Progenitor cell of endocrine pancreas (in vitro differentiated cells): ENCODE data around the gene GBP3. TPM values are rescaled to one million over a fixed set of nuclear protein-coding genes. Genes with fewer than 3 reads are reported as not detected.
"Not testable (repeated sequence)": the region's sequence is repeated elsewhere in the genome, so short reads cannot be mapped to it uniquely, and the experiment has no call there.

ENCODE experiments used
- DNase-seq: peaks from one replicate; pipeline ENCODE4 v3.0.0; 2021; ENCODE audit warnings: low spot score; ENCODE audit not compliant: unreplicated experiment
- H3K27ac Mint-ChIP-seq: 2 replicates; pipeline ENCODE4 v1.8.0; 2021; ENCODE audit warnings: mild to moderate bottlenecking, moderate library complexity, mixed read lengths
- H3K27me3 Mint-ChIP-seq: 2 replicates; pipeline ENCODE4 v1.8.0; 2021; ENCODE audit warnings: mixed read lengths
- H3K36me3 Mint-ChIP-seq: 2 replicates; pipeline ENCODE4 v1.8.0; 2022; ENCODE audit warnings: mixed read lengths; ENCODE audit not compliant: insufficient read depth
- H3K4me1 Mint-ChIP-seq: 2 replicates; pipeline ENCODE4 v1.8.0; 2021; ENCODE audit warnings: low read depth, mixed read lengths
- H3K4me3 Mint-ChIP-seq: 2 replicates; pipeline ENCODE4 v1.8.0; 2021; ENCODE audit warnings: low read depth, mild to moderate bottlenecking, moderate library complexity, mixed read lengths
- H3K9me3 Mint-ChIP-seq: 2 replicates; pipeline ENCODE4 v1.8.0; 2021; ENCODE audit warnings: low read depth, mixed read lengths
- total RNA-seq: library from RNA; stranded (reverse); gene quantifications from 2 replicates; pipeline ENCODE4 v1.2.1, GENCODE V29; 2021
- TF ChIP-seq, protein P1 (sequence below): fragments of 200-600 bp; sonication (generic); IDR thresholded peaks from one replicate; pipeline ENCODE4 v1.5.0; 2021; ENCODE audit warnings: antibody characterized with exemption, mild to moderate bottlenecking; ENCODE audit not compliant: unreplicated experiment

The GBP3 gene
- total RNA-seq, 1 donor from 2014 or later, result not detected

DNA sequence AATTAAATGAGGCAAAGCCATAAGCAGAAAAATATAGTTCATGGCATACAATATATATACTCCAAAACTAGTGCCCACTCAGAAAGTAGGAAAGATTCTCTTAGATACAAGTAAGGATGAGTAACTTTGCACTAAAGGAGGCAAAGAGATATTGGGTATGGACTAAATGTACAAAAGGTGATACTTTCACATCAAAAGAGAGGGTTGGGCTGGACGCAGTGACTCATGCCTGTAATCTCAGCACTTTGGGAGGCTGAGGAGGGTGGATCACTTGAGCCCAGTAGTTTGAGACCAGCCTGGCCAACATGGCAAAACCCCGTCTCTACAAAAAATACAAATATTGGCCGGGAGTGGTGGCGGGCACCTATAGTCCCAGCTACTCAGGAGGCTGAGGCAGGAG is 37.0 kb downstream of the GBP3 start:
- no peak for DNase-seq
- Mint-ChIP-seq H3K27ac (no peak overlapping the region), H3K4me1 (peaks cover 11% of the 10 kb centered on the region), H3K27me3 (no peaks in the 10 kb centered on the region), H3K36me3 (peaks cover 37% of the 10 kb centered on the region), H3K4me3 (no peak overlapping the region), H3K9me3 (peaks cover 7% of the 10 kb centered on the region)
- TF ChIP-seq, protein P1, sequence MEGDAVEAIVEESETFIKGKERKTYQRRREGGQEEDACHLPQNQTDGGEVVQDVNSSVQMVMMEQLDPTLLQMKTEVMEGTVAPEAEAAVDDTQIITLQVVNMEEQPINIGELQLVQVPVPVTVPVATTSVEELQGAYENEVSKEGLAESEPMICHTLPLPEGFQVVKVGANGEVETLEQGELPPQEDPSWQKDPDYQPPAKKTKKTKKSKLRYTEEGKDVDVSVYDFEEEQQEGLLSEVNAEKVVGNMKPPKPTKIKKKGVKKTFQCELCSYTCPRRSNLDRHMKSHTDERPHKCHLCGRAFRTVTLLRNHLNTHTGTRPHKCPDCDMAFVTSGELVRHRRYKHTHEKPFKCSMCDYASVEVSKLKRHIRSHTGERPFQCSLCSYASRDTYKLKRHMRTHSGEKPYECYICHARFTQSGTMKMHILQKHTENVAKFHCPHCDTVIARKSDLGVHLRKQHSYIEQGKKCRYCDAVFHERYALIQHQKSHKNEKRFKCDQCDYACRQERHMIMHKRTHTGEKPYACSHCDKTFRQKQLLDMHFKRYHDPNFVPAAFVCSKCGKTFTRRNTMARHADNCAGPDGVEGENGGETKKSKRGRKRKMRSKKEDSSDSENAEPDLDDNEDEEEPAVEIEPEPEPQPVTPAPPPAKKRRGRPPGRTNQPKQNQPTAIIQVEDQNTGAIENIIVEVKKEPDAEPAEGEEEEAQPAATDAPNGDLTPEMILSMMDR, result no peak

DNA sequence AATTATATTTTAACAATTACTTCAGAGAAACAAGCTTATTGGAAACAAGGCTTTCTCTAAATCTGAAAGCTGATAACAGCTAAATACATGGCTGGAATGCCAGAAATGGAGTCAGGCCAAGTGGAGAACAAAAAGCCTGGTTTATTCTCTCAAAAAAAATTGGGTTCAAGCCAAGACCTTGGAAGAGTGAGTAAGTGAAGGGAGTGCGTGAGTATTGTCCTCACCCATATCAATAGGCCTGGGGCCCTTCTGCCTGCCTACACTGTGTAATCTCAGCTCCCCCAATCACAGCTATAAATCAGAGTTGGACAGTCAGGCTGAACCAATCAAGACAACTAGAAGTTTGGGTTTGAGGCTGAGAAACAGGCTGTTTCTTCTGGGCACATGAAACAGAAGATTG is 37.6 kb downstream of the GBP3 start:
- Mint-ChIP-seq H3K4me1 (peaks cover 6% of the 10 kb centered on the region), H3K27me3 (no peaks in the 10 kb centered on the region), H3K9me3 (peaks cover 7% of the 10 kb centered on the region), H3K36me3 (peaks cover 36% of the 10 kb centered on the region), H3K4me3 (no peak overlapping the region), H3K27ac (no peak overlapping the region)
- TF ChIP-seq, protein P1, result no peak
- DNase-seq, result no peak

DNA sequence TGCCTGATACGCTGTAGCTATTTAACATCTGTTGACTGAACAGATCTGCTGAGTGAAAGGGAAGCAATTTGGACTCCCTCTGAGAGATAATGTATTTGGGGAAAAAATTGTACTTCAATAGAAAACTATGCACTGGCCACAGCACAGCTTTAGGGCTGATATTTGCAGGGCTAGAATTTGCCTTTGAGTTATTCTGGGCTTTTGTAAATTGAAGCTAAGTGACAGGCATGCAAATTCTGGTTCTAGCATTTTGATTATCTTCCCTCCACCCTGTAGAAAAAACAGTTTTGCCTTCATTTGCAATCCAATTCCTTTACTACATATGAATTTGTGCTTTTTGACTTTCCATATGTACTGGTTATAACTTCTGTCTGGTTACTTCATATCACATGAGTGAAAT is 38.1 kb downstream of the GBP3 start:
- Mint-ChIP-seq H3K27me3 (no peaks in the 10 kb centered on the region), H3K27ac (peak overlapping the region; percentile 41), H3K9me3 (peaks cover 7% of the 10 kb centered on the region), H3K4me3 (no peak overlapping the region), H3K4me1 (peaks cover 6% of the 10 kb centered on the region), H3K36me3 (peaks cover 36% of the 10 kb centered on the region)
- TF ChIP-seq, protein P1, result no peak
- no peak for DNase-seq

DNA sequence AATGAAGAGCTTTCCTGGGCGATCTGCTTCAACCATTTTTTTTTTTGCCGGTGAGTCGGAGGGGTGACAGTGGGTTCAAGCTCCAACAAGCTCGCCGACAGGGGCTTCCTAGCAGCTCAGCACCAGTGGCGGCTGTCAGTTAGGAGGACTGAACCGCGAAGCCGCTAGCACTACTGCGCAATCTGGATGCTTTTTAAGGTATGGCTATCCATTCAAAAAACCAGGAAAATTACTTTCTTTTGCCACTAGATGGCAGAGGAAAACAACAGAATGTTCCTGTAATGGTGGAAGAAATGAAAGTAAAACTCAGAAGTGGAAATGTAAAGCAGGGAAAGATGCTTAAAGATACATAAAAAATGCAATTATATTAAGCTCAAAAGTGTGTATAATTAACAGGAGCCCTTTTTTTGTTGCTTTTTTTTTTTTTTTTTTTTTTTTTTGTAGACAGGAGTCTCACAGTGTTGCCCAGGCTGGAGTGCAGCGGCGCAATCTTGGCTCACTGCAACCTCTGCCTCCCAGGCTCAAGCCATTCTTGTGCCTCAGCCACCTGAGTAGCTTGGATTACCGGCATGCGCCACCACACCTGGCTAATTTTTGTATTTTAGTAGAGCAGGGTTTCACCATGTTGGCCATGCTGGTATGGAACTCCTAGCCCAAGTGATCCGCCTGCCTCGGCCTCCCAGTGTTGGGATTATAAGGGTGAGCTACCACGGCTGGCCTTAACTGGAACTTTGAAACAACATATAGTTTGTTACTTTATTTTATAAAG is 38.7 kb downstream of the GBP3 start:
- Mint-ChIP-seq H3K27me3 (no peaks in the 10 kb centered on the region), H3K4me3 (no peak overlapping the region), H3K4me1 (peaks cover 6% of the 10 kb centered on the region), H3K36me3 (peaks cover 39% of the 10 kb centered on the region), H3K27ac (no peak overlapping the region), H3K9me3 (peaks cover 7% of the 10 kb centered on the region)
- no peak for DNase-seq
- TF ChIP-seq, protein P1, result peak; percentile 58

DNA sequence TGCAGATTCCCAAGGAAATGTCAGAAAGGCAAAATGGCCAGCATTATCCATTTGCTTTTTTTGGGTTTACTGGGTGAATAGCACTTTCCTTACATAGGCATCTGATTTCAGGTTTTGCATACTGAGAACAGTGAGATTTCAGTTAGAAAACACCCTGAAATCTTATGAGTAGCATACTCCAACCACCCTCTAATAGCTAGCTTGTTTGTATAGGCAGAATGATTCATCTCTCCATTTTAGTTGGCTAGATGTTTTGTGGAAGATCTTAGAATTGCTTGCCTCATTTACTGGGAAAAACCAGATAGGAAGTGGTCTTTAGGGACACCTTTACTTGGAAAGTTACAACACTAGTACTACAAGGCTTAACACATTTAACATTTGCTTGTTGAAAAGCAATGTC is 40.6 kb downstream of the GBP3 start:
- TF ChIP-seq, protein P1, result no peak
- Mint-ChIP-seq H3K36me3 (peaks cover 37% of the 10 kb centered on the region), H3K27ac (no peak overlapping the region), H3K27me3 (no peaks in the 10 kb centered on the region), H3K4me1 (peaks cover 6% of the 10 kb centered on the region), H3K9me3 (peaks cover 7% of the 10 kb centered on the region), H3K4me3 (no peak overlapping the region)
- DNase-seq, result no peak

DNA sequence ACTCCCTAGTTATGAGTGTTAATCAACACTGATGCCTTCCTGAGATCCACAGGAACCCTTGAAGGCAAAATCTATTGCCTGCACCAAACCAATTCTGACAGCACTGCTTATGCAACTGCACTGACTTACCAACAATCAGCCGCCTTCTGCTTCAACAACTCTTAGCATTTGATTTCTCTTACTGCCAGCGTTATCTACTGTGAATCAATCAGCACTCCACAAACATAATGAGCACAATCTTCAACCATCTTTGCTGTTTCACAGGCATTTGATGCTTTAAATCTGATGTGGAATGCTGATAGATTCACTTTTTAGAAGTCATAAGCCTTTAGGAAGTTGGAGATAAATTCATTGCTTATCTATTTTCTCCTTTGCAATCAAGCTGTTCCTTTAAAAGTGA is 41.2 kb downstream of the GBP3 start:
- DNase-seq, H3K27ac Mint-ChIP-seq, H3K9me3 Mint-ChIP-seq, H3K4me3 Mint-ChIP-seq, H3K27me3 Mint-ChIP-seq, H3K4me1 Mint-ChIP-seq: not testable (repeated sequence)
- H3K36me3 Mint-ChIP-seq, result peaks cover 35% of the 10 kb centered on the region
